ENCODE data around the gene MOB1B. TPM values are rescaled to one million over a fixed set of nuclear protein-coding genes. Genes with fewer than 3 reads are reported as not detected.
"Not testable (repeated sequence)": the region's sequence is repeated elsewhere in the genome, so short reads cannot be mapped to it uniquely, and the experiment has no call there.

The MOB1B gene
- total and polyA plus RNA-seq, 11 donors = 4.8 to 22.9 (median 16.6) TPM

DNA sequence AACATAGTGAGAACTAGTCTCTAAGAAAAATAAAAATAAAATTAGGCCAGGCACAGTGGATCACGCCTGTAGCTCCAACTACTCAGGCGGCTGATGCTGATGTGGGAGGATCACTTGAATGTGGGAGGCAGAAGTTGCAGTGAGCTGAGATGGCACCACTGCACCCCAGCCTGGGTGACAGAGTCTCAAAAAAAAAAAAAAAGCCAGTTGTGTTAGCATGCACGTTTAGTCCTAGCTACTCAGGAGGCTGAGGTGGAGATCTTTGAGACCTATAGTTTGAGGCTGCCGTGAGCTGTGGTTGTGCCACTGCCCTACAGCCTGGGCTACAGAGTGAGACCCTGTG, 93.8 kb downstream of the MOB1B start:
- intact Hi-C loops (cut with DNase I) = loop anchor here in 5 of 10 donors (10.0 kb wide), 3 partner anchors 91 to 291 kb away; partner anchors contain the start of gene MOB1B (in 4 of the 5)

DNA sequence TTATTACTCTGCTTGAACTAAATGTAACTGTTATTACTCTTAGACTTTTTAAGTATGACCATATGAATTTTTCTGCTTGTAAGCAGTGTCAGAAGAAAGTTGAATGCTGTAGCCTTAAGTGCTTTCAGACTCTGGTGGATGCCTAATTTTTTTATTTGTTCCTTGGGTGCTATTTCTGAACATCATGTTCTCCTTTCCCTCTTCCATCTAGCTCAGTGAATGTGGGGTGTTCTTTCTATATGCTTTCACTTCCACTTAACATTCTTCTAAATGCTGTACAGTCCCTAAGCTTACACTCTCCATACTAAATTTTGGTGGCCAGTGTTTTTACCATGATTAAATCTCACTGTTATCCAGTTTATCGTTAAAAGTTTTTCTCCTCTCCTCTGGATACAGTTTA, 94.9 kb downstream of the MOB1B start:
- ATAC-seq = no peak

More for the DNA sequence above, 93.8 kb downstream of the MOB1B start:
- DNase-seq = no peak
- peak overlapping the region in 1 of 12 donors; percentile 83 for H3K4me3 ChIP-seq
- H3K4me1 ChIP-seq = peaks cover 0 to 55% (median 18%) of the 10 kb centered on the region in 12 donors
- H3K27ac ChIP-seq = peak overlapping the region in 1 of 12 donors; percentile 95
- H3K27me3 ChIP-seq = no peaks in the 10 kb centered on the region
- peaks cover 0 to 21% (median 15%) of the 10 kb centered on the region in 9 donors for H3K36me3 ChIP-seq
- TF ChIP-seq, protein P1, sequence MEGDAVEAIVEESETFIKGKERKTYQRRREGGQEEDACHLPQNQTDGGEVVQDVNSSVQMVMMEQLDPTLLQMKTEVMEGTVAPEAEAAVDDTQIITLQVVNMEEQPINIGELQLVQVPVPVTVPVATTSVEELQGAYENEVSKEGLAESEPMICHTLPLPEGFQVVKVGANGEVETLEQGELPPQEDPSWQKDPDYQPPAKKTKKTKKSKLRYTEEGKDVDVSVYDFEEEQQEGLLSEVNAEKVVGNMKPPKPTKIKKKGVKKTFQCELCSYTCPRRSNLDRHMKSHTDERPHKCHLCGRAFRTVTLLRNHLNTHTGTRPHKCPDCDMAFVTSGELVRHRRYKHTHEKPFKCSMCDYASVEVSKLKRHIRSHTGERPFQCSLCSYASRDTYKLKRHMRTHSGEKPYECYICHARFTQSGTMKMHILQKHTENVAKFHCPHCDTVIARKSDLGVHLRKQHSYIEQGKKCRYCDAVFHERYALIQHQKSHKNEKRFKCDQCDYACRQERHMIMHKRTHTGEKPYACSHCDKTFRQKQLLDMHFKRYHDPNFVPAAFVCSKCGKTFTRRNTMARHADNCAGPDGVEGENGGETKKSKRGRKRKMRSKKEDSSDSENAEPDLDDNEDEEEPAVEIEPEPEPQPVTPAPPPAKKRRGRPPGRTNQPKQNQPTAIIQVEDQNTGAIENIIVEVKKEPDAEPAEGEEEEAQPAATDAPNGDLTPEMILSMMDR (IDR thresholded peaks at IDR 0.05) = no peak
- no peak for TF ChIP-seq POLR2A (IDR thresholded peaks at IDR 0.05)
- ATAC-seq = no peak
- WGBS, 4 donors = 60 to 80% (median 74%) methylated on average over 4 of the region's 4 CpGs
- no peaks in the 10 kb centered on the region for H3K9me3 ChIP-seq

DNA sequence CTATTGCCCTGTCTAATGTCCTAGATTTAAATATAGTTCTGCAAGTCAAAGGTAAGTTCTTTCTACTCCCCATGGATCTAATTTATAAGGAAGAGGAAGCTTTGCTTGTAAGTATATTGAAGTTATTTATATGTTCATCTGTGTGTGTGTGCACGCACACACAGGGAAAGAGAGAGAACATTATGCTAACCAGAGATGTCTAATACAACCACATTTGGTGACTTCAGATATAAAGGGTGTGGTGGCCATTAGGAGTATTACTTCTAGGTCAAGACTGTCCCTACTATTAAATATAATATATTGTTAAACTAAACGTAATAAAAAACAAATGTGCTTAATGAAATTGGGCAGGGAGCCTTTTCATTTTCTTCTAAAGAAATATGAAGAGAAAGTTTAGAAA, 95.4 kb downstream of the MOB1B start:
- intact Hi-C loops (cut with DNase I) = loop anchor here in 5 of 10 donors (10.0 kb wide), 3 partner anchors 93 to 293 kb away; partner anchors contain the start of gene MOB1B (in 4 of the 5)
- Histone ChIP-seq H3K9me3 (peaks cover 0 to 5% (median 0%) of the 10 kb centered on the region in 12 donors), H3K36me3 (peaks cover 0 to 23% (median 15%) of the 10 kb centered on the region in 9 donors), H3K27me3 (no peaks in the 10 kb centered on the region), H3K27ac (peak overlapping the region in 1 of 12 donors; percentile 95), H3K4me3 (no peak overlapping the region), H3K4me1 (peaks cover 0 to 50% (median 14%) of the 10 kb centered on the region in 12 donors)
- WGBS, 4 donors = 57 to 71% (median 65%) methylated on average over 2 of the region's 2 CpGs
- no peak for DNase-seq
- ATAC-seq = no peak
- TF ChIP-seq, protein P1 (IDR thresholded peaks at IDR 0.05) = peak in 1 of 12 donors; percentile 17
- TF ChIP-seq POLR2A (IDR thresholded peaks at IDR 0.05) = no peak

More for the DNA sequence above, 94.9 kb downstream of the MOB1B start:
- Histone ChIP-seq H3K4me1 (peaks cover 0 to 55% (median 18%) of the 10 kb centered on the region in 12 donors), H3K36me3 (peaks cover 0 to 23% (median 15%) of the 10 kb centered on the region in 9 donors), H3K27ac (peak overlapping the region in 1 of 12 donors; percentile 95), H3K9me3 (peaks cover 0 to 5% (median 0%) of the 10 kb centered on the region in 12 donors), H3K4me3 (peak overlapping the region in 1 of 12 donors; percentile 83), H3K27me3 (no peaks in the 10 kb centered on the region)
- WGBS, 4 donors = 67 to 91% (median 84%) methylated on average over 1 of the region's 1 CpG
- TF ChIP-seq, protein P1 (IDR thresholded peaks at IDR 0.05) = no peak
- TF ChIP-seq POLR2A (IDR thresholded peaks at IDR 0.05) = no peak
- DNase-seq = no peak
- intact Hi-C loops (cut with DNase I) = loop anchor here in 5 of 10 donors (10.0 kb wide), 3 partner anchors 92 to 292 kb away; partner anchors contain the start of gene MOB1B (in 4 of the 5)

DNA sequence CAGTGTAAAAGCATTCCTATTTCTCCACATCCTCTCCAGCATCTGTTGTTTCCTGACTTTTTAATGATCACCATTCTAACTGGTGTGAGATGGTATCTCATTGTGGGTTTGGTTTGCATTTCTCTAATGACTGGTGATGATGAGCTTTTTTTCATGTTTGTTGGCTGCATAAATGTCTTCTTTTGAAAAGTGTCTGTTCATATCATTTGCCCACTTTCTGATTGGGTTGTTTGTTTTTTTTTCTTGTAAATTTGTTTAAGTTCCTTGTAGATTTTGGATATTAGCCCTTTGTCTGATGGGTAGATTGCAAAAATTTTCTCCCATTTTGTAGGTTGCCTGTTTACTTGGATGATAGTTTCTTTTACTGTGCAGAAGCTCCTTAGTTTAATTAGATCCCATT, 97.5 kb downstream of the MOB1B start:
- H3K27ac ChIP-seq, DNase-seq, H3K4me3 ChIP-seq, H3K27me3 ChIP-seq, H3K9me3 ChIP-seq, ATAC-seq: not testable (repeated sequence)
- peaks cover 0 to 23% (median 15%) of the 10 kb centered on the region in 9 donors for H3K36me3 ChIP-seq
- intact Hi-C loops (cut with DNase I) = loop anchor here in 6 of 10 donors (10.0 kb wide), 5 partner anchors 95 to 355 kb away; partner anchors contain the start of gene MOB1B (in 4 of the 6)
- peaks cover 0 to 40% (median 7%) of the 10 kb centered on the region in 12 donors for H3K4me1 ChIP-seq

DNA sequence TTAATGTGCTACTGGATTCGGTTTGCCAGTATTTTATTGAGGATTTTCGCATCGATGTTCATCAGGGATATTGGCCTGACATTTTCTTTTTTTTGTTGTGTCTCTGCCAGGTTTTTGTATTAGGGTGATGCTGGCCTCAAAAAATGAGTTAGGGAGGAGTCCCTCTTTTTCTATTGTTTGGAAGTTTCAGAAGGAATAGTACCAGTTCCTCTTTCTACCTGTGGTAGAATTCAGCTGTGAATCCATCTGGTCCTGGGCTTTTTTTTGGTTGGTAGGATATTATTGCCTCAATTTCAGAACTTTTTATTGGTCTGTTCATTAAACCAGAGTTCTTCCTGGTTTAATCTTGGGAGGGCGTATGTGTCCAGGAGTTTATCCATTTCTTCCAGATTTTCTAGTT, 99.2 kb downstream of the MOB1B start:
- H3K27me3 ChIP-seq, H3K4me3 ChIP-seq, H3K27ac ChIP-seq, ATAC-seq, DNase-seq, H3K9me3 ChIP-seq: not testable (repeated sequence)
- Histone ChIP-seq H3K4me1 (peaks cover 0 to 26% (median 0%) of the 10 kb centered on the region in 12 donors), H3K36me3 (peaks cover 0 to 23% (median 15%) of the 10 kb centered on the region in 9 donors)
- WGBS, 4 donors = 96 to 100% (median 98%) methylated on average over 4 of the region's 4 CpGs
- intact Hi-C loops (cut with DNase I) = loop anchor here in 4 of 10 donors (10.0 kb wide), 2 partner anchors 347 to 357 kb away; no protein-coding TSS in a partner anchor
